Trophoblast cell (in vitro differentiated cells and primary cell): ENCODE measurements around the gene LRTM1. TPM values are rescaled to one million over a fixed set of nuclear protein-coding genes. Genes with fewer than 3 reads are reported as not detected.

Source experiments
- DNase-seq, 2 donors: peaks; one replicate each; pipeline ENCODE4 v3.0.0-alpha.2; 2016
- H2AFZ ChIP-seq: 2 replicates; pipeline ENCODE4 v1.6.1; 2013; ENCODE audit warnings: low read length, moderate library complexity, mild to moderate bottlenecking; ENCODE audit not compliant: insufficient read depth, poor library complexity
- H2AK5ac ChIP-seq: 2 replicates; pipeline ENCODE4 v1.6.1; 2013; ENCODE audit warnings: mild to moderate bottlenecking, low read length
- H2BK120ac ChIP-seq: 2 replicates; pipeline ENCODE4 v1.6.1; 2013; ENCODE audit warnings: low read length, mild to moderate bottlenecking, moderate library complexity; ENCODE audit not compliant: insufficient read depth, poor library complexity
- H2BK12ac ChIP-seq: 2 replicates; pipeline ENCODE4 v1.6.1; 2013; ENCODE audit warnings: mild to moderate bottlenecking, low read length, moderate library complexity
- H2BK5ac ChIP-seq: 2 replicates; pipeline ENCODE4 v1.6.1; 2013; ENCODE audit warnings: low read length, low read depth, moderate library complexity, mild to moderate bottlenecking; ENCODE audit not compliant: poor library complexity
- H3K14ac ChIP-seq: 2 replicates; pipeline ENCODE4 v1.6.1; 2013; ENCODE audit warnings: mild to moderate bottlenecking, low read length
- H3K18ac ChIP-seq: 2 replicates; pipeline ENCODE4 v1.6.1; 2013; ENCODE audit warnings: mild to moderate bottlenecking, low read length
- H3K23ac ChIP-seq: 2 replicates; pipeline ENCODE4 v1.6.1; 2013; ENCODE audit warnings: low read length
- H3K27ac ChIP-seq: 2 replicates; pipeline ENCODE4 v1.5.1; 2013; ENCODE audit warnings: low read depth, mild to moderate bottlenecking, inconsistent platforms, low read length, moderate library complexity
- H3K27me3 ChIP-seq: 2 replicates; pipeline ENCODE4 v1.6.1; 2013; ENCODE audit warnings: inconsistent platforms, mild to moderate bottlenecking, low read length, moderate library complexity; ENCODE audit not compliant: insufficient read depth
- H3K36me3 ChIP-seq, 2 experiments: 1 replicate in 1 of 2; 2 replicates in 1 of 2; pipeline ENCODE4 v1.6.1; 2013; ENCODE audit warnings: low read length in 2 of 2, mild to moderate bottlenecking in 2 of 2, moderate library complexity in 1 of 2; ENCODE audit not compliant: insufficient read depth in 2 of 2, control insufficient read depth in 1 of 2
- H3K4ac ChIP-seq: 2 replicates; pipeline ENCODE4 v1.6.1; 2013; ENCODE audit warnings: low read depth, mild to moderate bottlenecking, low read length, moderate library complexity
- H3K4me1 ChIP-seq, 2 experiments: 1 replicate in 1 of 2; 2 replicates in 1 of 2; pipeline ENCODE4 v1.6.1; 2013; ENCODE audit warnings: low read length in 2 of 2, mild to moderate bottlenecking in 2 of 2, moderate library complexity in 1 of 2; ENCODE audit not compliant: insufficient read depth in 2 of 2, control insufficient read depth in 1 of 2
- H3K4me2 ChIP-seq: 2 replicates; pipeline ENCODE4 v1.6.1; 2013; ENCODE audit warnings: inconsistent platforms, mild to moderate bottlenecking, low read length, moderate library complexity
- H3K4me3 ChIP-seq: 2 replicates; pipeline ENCODE4 v1.5.1; 2013; ENCODE audit warnings: mild to moderate bottlenecking, low read depth, low read length, inconsistent platforms
- H3K79me1 ChIP-seq: one replicate; pipeline ENCODE4 v1.6.1; 2013; ENCODE audit warnings: low read length
- H3K79me2 ChIP-seq: 2 replicates; pipeline ENCODE4 v1.6.1; 2013; ENCODE audit warnings: low read length, mild to moderate bottlenecking; ENCODE audit not compliant: control insufficient read depth, insufficient read depth, poor library complexity
- H3K9ac ChIP-seq: 2 replicates; pipeline ENCODE4 v1.6.1; 2013; ENCODE audit warnings: mild to moderate bottlenecking, low read length
- H3K9me3 ChIP-seq: 2 replicates; pipeline ENCODE4 v1.6.1; 2013; ENCODE audit warnings: low read depth, mild to moderate bottlenecking, control low read depth, inconsistent platforms, low read length; ENCODE audit not compliant: insufficient read depth
- H4K12ac ChIP-seq: 2 replicates; pipeline ENCODE4 v1.6.1; 2013; ENCODE audit warnings: low read depth, mild to moderate bottlenecking, low read length, moderate library complexity
- H4K8ac ChIP-seq: 2 replicates; pipeline ENCODE4 v1.6.1; 2013; ENCODE audit warnings: low read depth, mild to moderate bottlenecking, low read length, moderate library complexity
- H4K91ac ChIP-seq: one replicate; pipeline ENCODE4 v1.6.1; 2013; ENCODE audit warnings: low read depth, mild to moderate bottlenecking, low read length, moderate library complexity
- WGBS: extraction: QIAGEN DNeasy Blood & Tissue Kit; methylation state at CpG from one replicate; pipeline ENCODE4 v1.1.7; 2013; ENCODE audit warnings: missing lambda C conversion rate; ENCODE audit not compliant: insufficient read length, insufficient coverage; ENCODE audit errors: extremely low coverage; 5-methylcytosine and 5-hydroxymethylcytosine counted together
- polyA plus RNA-seq: library from polyadenylated mRNA; stranded (reverse); fragments of 200-250 nt; gene quantifications from 2 replicates; pipeline ENCODE4 v1.2.3, GENCODE V29; 2013

LRTM1 gene
- polyA plus RNA-seq = 0.06 and 0.07 TPM in 2 replicates

DNA sequence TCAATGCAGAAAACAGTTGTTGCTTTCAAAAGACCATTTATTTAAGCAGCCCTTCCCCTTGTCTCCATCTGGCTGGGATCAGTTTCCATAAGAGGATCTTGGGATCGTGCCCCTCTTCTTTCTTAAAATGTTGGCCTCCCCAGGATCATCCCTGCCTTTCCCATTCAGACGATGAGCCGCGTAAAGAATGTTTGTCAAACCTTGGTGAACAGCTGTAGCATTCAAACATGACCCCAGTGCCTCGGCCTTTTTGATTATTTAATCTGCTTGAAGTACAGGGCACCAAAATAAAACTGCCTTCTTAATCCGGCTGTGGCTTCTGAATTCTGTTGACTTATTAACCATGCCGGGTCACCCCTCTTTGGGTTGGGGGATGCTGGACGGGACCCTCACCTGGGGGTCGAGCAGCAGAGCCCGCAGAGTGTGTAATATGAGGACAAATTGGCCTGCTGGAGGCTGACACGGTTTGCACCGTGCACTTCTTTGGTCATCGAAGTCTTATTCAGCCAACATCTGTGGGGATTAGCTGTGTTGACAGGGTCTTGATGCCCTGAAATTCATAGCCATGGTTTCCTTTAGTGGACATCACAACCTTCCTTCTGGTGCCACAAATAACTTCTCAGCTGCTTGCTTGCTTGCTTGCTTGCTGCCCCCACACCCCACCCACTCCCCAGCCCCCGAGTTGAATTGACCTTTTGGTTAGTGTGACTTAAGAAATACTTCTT, at the start of gene LRTM1:
LRTM1 (minus strand) TSS at position 14 of the 725 bp plus-strand sequence. CDS start 148 bp downstream, outside the sequence.
- H2AK5ac ChIP-seq = no peak within 1 kb of the TSS
- H3K9ac ChIP-seq = no peak within 1 kb of the TSS
- H3K14ac ChIP-seq = no peak within 1 kb of the TSS
- no peak within 1 kb of the TSS for H3K27ac ChIP-seq
- H3K9me3 ChIP-seq = no peaks in the 10 kb centered on the region
- no CpG with 5 or more reads among the region's 14 CpGs for WGBS
- no peaks in the 10 kb centered on the region for H3K79me1 ChIP-seq
- H2AFZ ChIP-seq = no peak within 1 kb of the TSS
- no peak within 1 kb of the TSS for H3K23ac ChIP-seq
- H2BK12ac ChIP-seq = no peak within 1 kb of the TSS
- no peak for DNase-seq
- H4K91ac ChIP-seq = no peak within 1 kb of the TSS
- no peak within 1 kb of the TSS for H3K18ac ChIP-seq
- H3K4ac ChIP-seq = no peak within 1 kb of the TSS
- no peaks in the 10 kb centered on the region for H3K79me2 ChIP-seq
- H3K36me3 ChIP-seq = no peaks in the 10 kb centered on the region
- no peak within 1 kb of the TSS for H2BK5ac ChIP-seq
- no peak within 1 kb of the TSS for H4K12ac ChIP-seq
- no peaks in the 10 kb centered on the region for H3K27me3 ChIP-seq
- H2BK120ac ChIP-seq = no peak within 1 kb of the TSS
- H3K4me2 ChIP-seq = no peak within 1 kb of the TSS
- H3K4me3 ChIP-seq = no peak within 1 kb of the TSS
- peaks cover 0 to 5% of the 10 kb centered on the region in 2 experiments for H3K4me1 ChIP-seq
- no peak within 1 kb of the TSS for H4K8ac ChIP-seq

DNA sequence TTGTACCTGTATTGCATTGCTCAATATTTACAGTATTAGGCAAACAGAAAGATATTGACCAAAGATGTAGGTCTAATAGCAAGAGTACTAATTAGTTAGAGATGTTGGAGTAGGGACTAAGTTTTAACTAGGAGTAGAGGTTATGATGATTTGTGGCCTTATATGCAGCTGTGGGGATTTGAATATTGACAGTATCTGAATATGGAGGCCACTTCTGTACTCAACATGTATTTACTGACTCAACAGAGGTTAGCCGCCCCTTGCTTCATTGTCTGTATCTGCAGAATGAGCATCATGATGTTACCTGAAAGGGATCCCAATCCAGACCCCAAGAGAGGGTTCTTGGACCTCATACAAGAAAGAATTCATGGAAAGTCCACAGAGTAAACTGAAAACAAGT, 49.6 kb upstream of the LRTM1 start:
- Histone ChIP-seq H3K36me3 (no peaks in the 10 kb centered on the region), H3K79me1 (peaks cover 22% of the 10 kb centered on the region), H2AFZ (no peak overlapping the region), H2BK5ac (peak overlapping the region; percentile 70), H4K91ac (peak overlapping the region; percentile 48), H3K23ac (no peak overlapping the region), H4K12ac (no peak overlapping the region), H3K4me3 (no peak overlapping the region), H2AK5ac (no peak overlapping the region), H3K79me2 (no peaks in the 10 kb centered on the region), H2BK120ac (peak overlapping the region; percentile 83), H3K14ac (peak overlapping the region; percentile 84), H4K8ac (no peak overlapping the region), H3K4ac (no peak overlapping the region), H3K9ac (no peak overlapping the region), H2BK12ac (no peak overlapping the region), H3K27ac (peak overlapping the region; percentile 33), H3K4me1 (peaks cover 9 to 16% of the 10 kb centered on the region in 2 experiments), H3K18ac (no peak overlapping the region), H3K27me3 (no peaks in the 10 kb centered on the region), H3K9me3 (no peaks in the 10 kb centered on the region), H3K4me2 (no peak overlapping the region)
- WGBS = no CpG with 5 or more reads among the region's 1 CpG
- no peak for DNase-seq

DNA sequence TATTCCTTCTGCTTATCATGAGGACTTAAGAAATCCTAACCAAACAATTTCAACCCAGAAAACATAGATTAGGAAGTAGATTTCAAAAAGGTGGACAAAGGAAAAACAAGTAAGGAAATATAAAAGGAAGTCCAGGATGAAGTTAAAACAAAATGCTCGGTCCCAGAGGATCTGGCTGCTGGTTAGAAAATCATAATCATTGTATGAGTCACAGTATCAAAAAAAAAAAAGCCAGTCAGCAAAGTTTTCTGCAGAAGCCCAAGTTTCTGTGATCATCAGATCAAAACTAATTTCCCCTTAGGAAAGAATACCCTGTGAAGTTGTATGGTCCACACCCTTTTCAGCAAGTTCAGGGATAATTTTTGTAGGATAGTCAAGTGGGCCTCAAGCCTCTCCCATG, 43.0 kb upstream of the LRTM1 start:
- Histone ChIP-seq H3K27ac (no peak overlapping the region), H3K14ac (no peak overlapping the region), H3K23ac (no peak overlapping the region), H2BK5ac (no peak overlapping the region), H4K12ac (no peak overlapping the region), H2BK120ac (no peak overlapping the region), H2BK12ac (no peak overlapping the region), H3K4me2 (no peak overlapping the region), H3K79me1 (peaks cover 5% of the 10 kb centered on the region), H4K91ac (no peak overlapping the region), H3K27me3 (no peaks in the 10 kb centered on the region), H3K9ac (no peak overlapping the region), H3K4me1 (peaks cover 2 to 3% of the 10 kb centered on the region in 2 experiments), H3K9me3 (no peaks in the 10 kb centered on the region), H3K18ac (no peak overlapping the region), H3K4me3 (no peak overlapping the region), H3K4ac (no peak overlapping the region), H3K79me2 (no peaks in the 10 kb centered on the region), H4K8ac (no peak overlapping the region), H3K36me3 (no peaks in the 10 kb centered on the region), H2AK5ac (no peak overlapping the region), H2AFZ (no peak overlapping the region)
- DNase-seq = no peak
- WGBS = no CpG with 5 or more reads among the region's 1 CpG

DNA sequence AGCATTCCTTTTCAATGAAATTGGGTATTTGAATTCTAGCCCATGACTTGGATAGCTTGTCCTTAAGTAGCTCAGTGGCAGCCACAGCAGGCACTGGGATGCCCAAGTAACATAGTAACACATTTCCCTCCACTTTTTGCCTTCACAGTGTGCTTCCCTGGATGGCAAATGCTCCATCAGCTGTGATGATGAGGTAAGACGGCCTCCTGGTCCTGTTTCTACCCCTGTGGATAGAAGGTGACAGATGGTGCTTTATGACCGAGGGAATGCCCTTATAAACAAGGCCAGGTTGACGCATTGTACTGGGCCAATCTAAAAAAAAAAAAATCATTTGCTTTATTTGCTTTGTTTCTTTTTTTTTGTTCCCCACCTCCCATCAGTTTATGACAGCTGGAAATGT, 41.8 kb upstream of the LRTM1 start:
- Histone ChIP-seq H3K27ac (no peak overlapping the region), H3K4ac (no peak overlapping the region), H3K27me3 (no peaks in the 10 kb centered on the region), H3K4me2 (no peak overlapping the region), H3K4me1 (peaks cover 3 to 9% of the 10 kb centered on the region in 2 experiments), H3K79me1 (peaks cover 7% of the 10 kb centered on the region), H3K23ac (no peak overlapping the region), H2BK120ac (peak overlapping the region; percentile 15), H2AK5ac (peak overlapping the region; percentile 94), H3K9ac (no peak overlapping the region), H4K91ac (peak overlapping the region; percentile 72), H3K14ac (peak overlapping the region; percentile 28), H3K9me3 (no peaks in the 10 kb centered on the region), H4K12ac (no peak overlapping the region), H3K4me3 (no peak overlapping the region), H4K8ac (no peak overlapping the region), H3K36me3 (no peaks in the 10 kb centered on the region), H3K18ac (peak overlapping the region; percentile 58), H3K79me2 (no peaks in the 10 kb centered on the region), H2BK12ac (peak overlapping the region; percentile 92), H2BK5ac (no peak overlapping the region), H2AFZ (no peak overlapping the region)
- WGBS = no CpG with 5 or more reads among the region's 3 CpGs
- no peak for DNase-seq
